ENCODE data around the gene RPS27L. TPM values are rescaled to one million over a fixed set of nuclear protein-coding genes. Genes with fewer than 3 reads are reported as not detected.

The RPS27L gene
- 49.8 and 65.0 TPM in 2 replicates for total RNA-seq

DNA sequence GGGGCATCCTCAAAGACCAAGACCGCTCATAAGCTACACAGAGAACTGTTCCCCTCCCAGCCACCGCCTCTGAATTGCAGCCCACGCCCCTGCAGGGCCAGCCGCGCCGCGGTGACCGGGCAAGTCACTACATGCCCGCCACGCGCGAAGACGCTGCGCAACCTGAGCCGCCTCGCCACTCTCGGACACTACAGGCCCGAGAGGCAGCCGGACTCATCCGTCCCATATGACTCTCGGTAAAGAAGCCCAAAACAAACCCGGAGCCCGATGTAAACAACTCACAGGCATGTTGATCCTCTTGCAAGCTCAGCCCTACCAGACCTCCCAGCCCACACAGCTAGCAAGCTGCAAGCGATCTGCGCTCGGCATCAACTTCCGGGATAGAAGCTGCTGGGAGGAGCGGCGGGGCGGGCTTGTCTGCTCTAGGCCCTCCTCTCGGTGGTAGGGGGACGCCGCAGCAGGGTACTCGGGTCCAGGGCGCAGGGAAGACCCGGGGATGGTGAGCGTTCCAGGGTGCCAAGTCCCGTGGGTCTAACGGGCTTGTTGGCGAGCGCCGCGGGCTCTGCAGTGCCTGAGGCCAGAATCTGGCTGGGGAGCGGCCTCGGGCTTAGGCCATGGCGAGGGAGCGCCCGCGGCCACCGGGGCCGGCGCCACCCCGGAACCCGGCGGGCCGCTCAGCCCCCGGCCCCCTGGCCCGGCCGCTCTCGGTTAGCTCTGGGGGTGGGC is at the start of gene RPS27L:
TSS of gene RPS27L (minus strand) at position 360 of the 726 bp plus-strand sequence. CDS start at position 288, 72 bp downstream.

GRCh38 chr15:63188926-63189871 is 31.9 kb upstream of the RPS27L start, which contains the start of gene RAB8B:
Gene RAB8B (plus strand): TSS chr15:63189606. CDS start chr15:63189625, 19 bp downstream.

DNA sequence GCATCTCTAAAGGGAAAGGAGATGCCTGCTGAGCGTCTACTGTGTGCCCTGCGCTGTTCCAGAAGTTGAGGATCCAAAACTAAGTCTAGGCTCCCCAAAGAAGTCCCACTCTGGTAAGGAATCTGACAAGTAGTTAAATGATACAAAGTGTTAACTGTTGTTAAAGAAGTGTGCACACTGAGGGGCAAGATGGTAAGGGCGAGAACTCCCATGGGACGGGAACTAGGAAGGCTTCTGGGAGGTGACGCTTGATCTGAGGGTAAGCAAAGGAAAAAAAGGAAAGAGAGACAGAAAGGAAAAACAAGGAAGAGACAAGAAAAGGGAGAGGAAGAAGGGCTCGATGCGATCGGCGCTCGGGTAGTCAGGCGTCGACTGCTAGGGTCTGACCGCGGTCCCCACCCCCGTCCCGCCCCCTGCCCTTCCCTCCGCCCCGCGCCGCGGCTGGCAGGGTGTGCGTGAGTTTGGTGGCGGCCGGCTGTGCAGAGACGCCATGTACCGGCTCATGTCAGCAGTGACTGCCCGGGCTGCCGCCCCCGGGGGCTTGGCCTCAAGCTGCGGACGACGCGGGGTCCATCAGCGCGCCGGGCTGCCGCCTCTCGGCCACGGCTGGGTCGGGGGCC is 35.8 kb downstream of the RPS27L start, which contains the start of gene LACTB:
TSS of gene LACTB (plus strand) at position 480 of the 620 bp plus-strand sequence. CDS start at position 491, 11 bp downstream.

Other genes with a start within 250 kb of the RPS27L start
- gene TPM1, start 114.7 kb downstream of the RPS27L start, total RNA-seq, result 659 and 760 TPM in 2 replicates
- gene LACTB, start 35.6 kb downstream of the RPS27L start, total RNA-seq, result 17.2 and 22.1 TPM in 2 replicates
- 60.4 and 61.8 TPM in 2 replicates for gene RAB8B, start 32.1 kb upstream of the RPS27L start, total RNA-seq
- 27.7 and 28.2 TPM in 2 replicates for gene APH1B, start 120.1 kb upstream of the RPS27L start, total RNA-seq
- gene CA12, start 224.4 kb upstream of the RPS27L start, total RNA-seq, result 46.1 and 72.9 TPM in 2 replicates